HEK293 (cell line): ENCODE measurements around the gene SLC25A42.

Experiments used
- CTCF ChIA-PET: fragments of 350-600 bp; formaldehyde crosslinking; extraction: SDS; loops from one replicate; lab custom pipeline; 2021; ENCODE audit warnings: antibody characterized with exemption; lab: Yijun Ruan, JAX
- POLR2A ChIA-PET: fragments of 300-600 bp; formaldehyde crosslinking; extraction: SDS; loops from one replicate; lab custom pipeline; 2020; ENCODE audit warnings: antibody characterized with exemption, inconsistent platforms; lab: Yijun Ruan, JAX
- H3K27ac ChIP-seq: fragments of 200-500 bp; sonication (Bioruptor generic); 2 replicates; pipeline ENCODE4 v1.5.1; 2014; ENCODE audit warnings: low read depth, low read length, control low read depth, inconsistent platforms; ENCODE audit errors: extremely low read depth
- H3K36me3 ChIP-seq, 2 experiments: fragments of 200-500 bp in 1 of 2; sonication (Bioruptor generic) in 1 of 2; 1 replicate in 1 of 2; 2 replicates in 1 of 2; pipeline ENCODE4 v1.5.1; 2014 to 2017; ENCODE audit warnings: inconsistent platforms in 2 of 2, low read length in 2 of 2; ENCODE audit not compliant: control insufficient read depth in 2 of 2, insufficient read depth in 1 of 2
- H3K4me1 ChIP-seq: fragments of 200-500 bp; sonication (Bioruptor generic); 2 replicates; pipeline ENCODE4 v1.5.1; 2014; ENCODE audit warnings: mild to moderate bottlenecking, low read length, inconsistent platforms; ENCODE audit not compliant: control insufficient read depth, insufficient read depth
- H3K4me3 ChIP-seq: 2 replicates; pipeline ENCODE4 v1.5.1; 2011; ENCODE audit warnings: low read depth, mild to moderate bottlenecking, control low read depth, low read length, moderate library complexity
- H3K9me3 ChIP-seq: fragments of 200-500 bp; sonication (Bioruptor generic); 2 replicates; pipeline ENCODE4 v1.5.1; 2014; ENCODE audit warnings: low read depth, low read length, inconsistent platforms; ENCODE audit not compliant: control insufficient read depth, insufficient read depth
- GFI1B ChIP-seq: fragments of 450-650 bp; formaldehyde crosslinking; IDR thresholded peaks from 2 replicates; pipeline ENCODE4 v1.5.1; 2016; ENCODE audit warnings: missing biosample characterization, missing genetic modification characterization
- GLIS2 ChIP-seq: fragments of 450-650 bp; formaldehyde crosslinking; IDR thresholded peaks from 2 replicates; pipeline ENCODE4 v1.5.1; 2016; ENCODE audit warnings: missing biosample characterization, missing genetic modification characterization
- HOXA7 ChIP-seq: sonication (generic); formaldehyde crosslinking; IDR thresholded peaks from 2 replicates; pipeline ENCODE4 v1.8.1; 2022; ENCODE audit warnings: missing genetic modification reagents, borderline replicate concordance
- REPIN1 ChIP-seq: fragments of 450-650 bp; formaldehyde crosslinking; IDR thresholded peaks from 2 replicates; pipeline ENCODE4 v1.5.1; 2017; ENCODE audit warnings: missing biosample characterization, missing genetic modification characterization, low read depth
- SCRT1 ChIP-seq: fragments of 450-650 bp; formaldehyde crosslinking; IDR thresholded peaks from 2 replicates; pipeline ENCODE4 v1.5.1; 2016; ENCODE audit warnings: missing biosample characterization, missing genetic modification characterization, borderline replicate concordance
- ZBTB48 ChIP-seq: fragments of 450-650 bp; formaldehyde crosslinking; IDR thresholded peaks from 2 replicates; pipeline ENCODE4 v1.5.1; 2016; ENCODE audit warnings: missing biosample characterization, missing genetic modification characterization
- ZNF10 ChIP-seq: fragments of 450-650 bp; formaldehyde crosslinking; IDR thresholded peaks from 2 replicates; pipeline ENCODE4 v1.5.1; 2017; ENCODE audit warnings: missing biosample characterization, missing genetic modification characterization
- ZNF114 ChIP-seq: fragments of 450-650 bp; formaldehyde crosslinking; IDR thresholded peaks from 2 replicates; pipeline ENCODE4 v1.5.0; 2017; ENCODE audit warnings: missing biosample characterization, missing genetic modification characterization
- ZNF121 ChIP-seq: fragments of 450-650 bp; formaldehyde crosslinking; IDR thresholded peaks from 2 replicates; pipeline ENCODE4 v1.5.1; 2016; ENCODE audit warnings: missing biosample characterization, missing genetic modification characterization
- ZNF132 ChIP-seq: fragments of 450-650 bp; formaldehyde crosslinking; IDR thresholded peaks from 2 replicates; pipeline ENCODE4 v1.5.1; 2017; ENCODE audit warnings: missing biosample characterization, missing genetic modification characterization, borderline replicate concordance
- ZNF138 ChIP-seq: fragments of 450-650 bp; formaldehyde crosslinking; IDR thresholded peaks from 2 replicates; pipeline ENCODE4 v1.5.1; 2016; ENCODE audit warnings: missing biosample characterization, missing genetic modification characterization, borderline replicate concordance
- ZNF157 ChIP-seq: fragments of 450-650 bp; formaldehyde crosslinking; IDR thresholded peaks from 2 replicates; pipeline ENCODE4 v1.5.1; 2016; ENCODE audit warnings: missing biosample characterization, missing genetic modification characterization
- ZNF175 ChIP-seq: fragments of 450-650 bp; formaldehyde crosslinking; IDR thresholded peaks from 2 replicates; pipeline ENCODE4 v1.5.1; 2016; ENCODE audit warnings: missing biosample characterization, missing genetic modification characterization
- ZNF214 ChIP-seq: fragments of 450-650 bp; formaldehyde crosslinking; IDR thresholded peaks from 2 replicates; pipeline ENCODE4 v1.5.1; 2017; ENCODE audit warnings: missing biosample characterization, mild to moderate bottlenecking, missing genetic modification characterization, borderline replicate concordance
- ZNF24 ChIP-seq: fragments of 450-650 bp; formaldehyde crosslinking; IDR thresholded peaks from 2 replicates; pipeline ENCODE4 v1.5.1; 2016; ENCODE audit warnings: missing biosample characterization, missing genetic modification characterization
- ZNF341 ChIP-seq: fragments of 450-650 bp; formaldehyde crosslinking; IDR thresholded peaks from 2 replicates; pipeline ENCODE4; 2016; ENCODE audit warnings: low read depth, missing biosample characterization, missing genetic modification characterization
- ZNF473 ChIP-seq: fragments of 450-650 bp; formaldehyde crosslinking; IDR thresholded peaks from 2 replicates; pipeline ENCODE4 v1.5.1; 2017; ENCODE audit warnings: missing biosample characterization, missing genetic modification characterization
- ZNF510 ChIP-seq: fragments of 450-650 bp; formaldehyde crosslinking; IDR thresholded peaks from 2 replicates; pipeline ENCODE4 v1.5.1; 2018; ENCODE audit warnings: mild to moderate bottlenecking, missing genetic modification characterization, missing biosample characterization; ENCODE audit not compliant: insufficient replicate concordance
- ZNF558 ChIP-seq: fragments of 450-650 bp; formaldehyde crosslinking; IDR thresholded peaks from 2 replicates; pipeline ENCODE4 v1.5.1; 2016; ENCODE audit warnings: missing biosample characterization, missing genetic modification characterization
- ZNF658 ChIP-seq: fragments of 450-650 bp; formaldehyde crosslinking; IDR thresholded peaks from 2 replicates; pipeline ENCODE4; 2016; ENCODE audit warnings: missing biosample characterization, missing genetic modification characterization
- ZNF670 ChIP-seq: fragments of 450-650 bp; formaldehyde crosslinking; IDR thresholded peaks from 2 replicates; pipeline ENCODE4 v1.5.1; 2016; ENCODE audit warnings: missing biosample characterization, missing genetic modification characterization, low read depth
- ZNF776 ChIP-seq: fragments of 450-650 bp; formaldehyde crosslinking; IDR thresholded peaks from 2 replicates; pipeline ENCODE4 v1.5.0; 2017; ENCODE audit warnings: missing biosample characterization, missing genetic modification characterization, borderline replicate concordance
- ZNF791 ChIP-seq: fragments of 450-650 bp; formaldehyde crosslinking; IDR thresholded peaks from 2 replicates; pipeline ENCODE4 v1.5.1; 2016; ENCODE audit warnings: missing biosample characterization, missing genetic modification characterization
- ZSCAN16 ChIP-seq: fragments of 450-650 bp; formaldehyde crosslinking; IDR thresholded peaks from 2 replicates; pipeline ENCODE4 v1.5.1; 2016; ENCODE audit warnings: missing biosample characterization, missing genetic modification characterization
- ZXDB ChIP-seq: fragments of 450-650 bp; formaldehyde crosslinking; IDR thresholded peaks from 2 replicates; pipeline ENCODE4 v1.5.1; 2016; ENCODE audit warnings: missing biosample characterization, missing genetic modification characterization
- TF ChIP-seq, protein P1 (sequence below): fragments of 450-650 bp; formaldehyde crosslinking; IDR thresholded peaks from 2 replicates; pipeline ENCODE4 v1.5.1; 2016; ENCODE audit warnings: missing biosample characterization, missing genetic modification characterization
- TF ChIP-seq, protein P2 (sequence below): fragments of 450-650 bp; formaldehyde crosslinking; IDR thresholded peaks from 2 replicates; pipeline ENCODE4 v1.5.1; 2017; ENCODE audit warnings: missing biosample characterization, missing genetic modification characterization
- TF ChIP-seq, protein P3 (sequence below): fragments of 450-650 bp; formaldehyde crosslinking; IDR thresholded peaks from 2 replicates; pipeline ENCODE4 v1.5.1; 2016; ENCODE audit warnings: missing biosample characterization, missing genetic modification characterization
- TF ChIP-seq, protein P4 (sequence below): fragments of 450-650 bp; formaldehyde crosslinking; IDR thresholded peaks from 2 replicates; pipeline ENCODE4 v1.5.1; 2016; ENCODE audit warnings: missing biosample characterization, missing genetic modification characterization
- TF ChIP-seq, protein P5 (sequence below): fragments of 450-650 bp; formaldehyde crosslinking; IDR thresholded peaks from 2 replicates; pipeline ENCODE4 v1.5.1; 2017; ENCODE audit warnings: missing biosample characterization, missing genetic modification characterization

Gene SLC25A42

DNA sequence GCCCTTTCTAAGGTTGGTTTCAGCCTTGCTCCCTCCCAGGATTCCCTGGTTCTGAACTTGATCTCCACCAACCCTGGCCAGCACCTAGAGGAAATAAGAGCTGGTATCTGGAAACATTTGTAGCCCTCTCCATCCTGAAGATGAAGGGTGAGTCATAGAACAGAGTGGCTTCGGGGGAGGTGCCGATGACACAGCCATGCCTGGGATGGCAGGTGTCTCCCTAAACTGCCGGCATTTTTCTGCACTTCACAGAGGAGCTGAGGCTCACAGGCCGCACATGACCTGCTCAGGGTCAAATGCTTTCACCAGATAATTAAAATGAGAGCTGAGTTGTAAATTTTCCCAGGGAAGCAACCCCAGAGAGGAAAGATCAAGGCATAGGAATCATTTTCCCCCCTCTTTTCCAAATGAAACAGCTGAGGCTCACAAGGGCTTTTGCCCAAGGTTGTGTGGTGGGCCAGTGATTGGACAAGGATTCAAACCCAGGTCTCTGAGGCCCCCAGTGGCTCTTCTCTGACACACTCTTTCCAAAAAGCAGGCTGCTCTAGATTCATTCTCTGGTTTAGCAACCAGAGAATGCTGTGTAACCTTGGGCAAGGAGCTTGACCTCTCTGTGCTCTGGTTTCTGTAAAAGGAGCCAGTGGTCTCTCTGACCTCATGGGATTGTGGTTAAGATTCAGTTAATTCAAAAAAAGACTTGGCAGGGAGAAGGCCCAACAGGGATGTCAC lies 1.2 kb upstream of the SLC25A42 start (continued):
- TF ChIP-seq, protein P1, sequence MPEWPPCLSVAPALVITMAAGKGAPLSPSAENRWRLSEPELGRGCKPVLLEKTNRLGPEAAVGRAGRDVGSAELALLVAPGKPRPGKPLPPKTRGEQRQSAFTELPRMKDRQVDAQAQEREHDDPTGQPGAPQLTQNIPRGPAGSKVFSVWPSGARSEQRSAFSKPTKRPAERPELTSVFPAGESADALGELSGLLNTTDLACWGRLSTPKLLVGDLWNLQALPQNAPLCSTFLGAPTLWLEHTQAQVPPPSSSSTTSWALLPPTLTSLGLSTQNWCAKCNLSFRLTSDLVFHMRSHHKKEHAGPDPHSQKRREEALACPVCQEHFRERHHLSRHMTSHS (tag by site-specific recombination) = no peak
- TF ChIP-seq ZNF791 (tag by site-specific recombination) = no peak
- TF ChIP-seq ZNF114 = no peak
- TF ChIP-seq ZNF138 = no peak
- TF ChIP-seq, protein P2, sequence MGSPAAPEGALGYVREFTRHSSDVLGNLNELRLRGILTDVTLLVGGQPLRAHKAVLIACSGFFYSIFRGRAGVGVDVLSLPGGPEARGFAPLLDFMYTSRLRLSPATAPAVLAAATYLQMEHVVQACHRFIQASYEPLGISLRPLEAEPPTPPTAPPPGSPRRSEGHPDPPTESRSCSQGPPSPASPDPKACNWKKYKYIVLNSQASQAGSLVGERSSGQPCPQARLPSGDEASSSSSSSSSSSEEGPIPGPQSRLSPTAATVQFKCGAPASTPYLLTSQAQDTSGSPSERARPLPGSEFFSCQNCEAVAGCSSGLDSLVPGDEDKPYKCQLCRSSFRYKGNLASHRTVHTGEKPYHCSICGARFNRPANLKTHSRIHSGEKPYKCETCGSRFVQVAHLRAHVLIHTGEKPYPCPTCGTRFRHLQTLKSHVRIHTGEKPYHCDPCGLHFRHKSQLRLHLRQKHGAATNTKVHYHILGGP (tag by site-specific recombination) = no peak

DNA sequence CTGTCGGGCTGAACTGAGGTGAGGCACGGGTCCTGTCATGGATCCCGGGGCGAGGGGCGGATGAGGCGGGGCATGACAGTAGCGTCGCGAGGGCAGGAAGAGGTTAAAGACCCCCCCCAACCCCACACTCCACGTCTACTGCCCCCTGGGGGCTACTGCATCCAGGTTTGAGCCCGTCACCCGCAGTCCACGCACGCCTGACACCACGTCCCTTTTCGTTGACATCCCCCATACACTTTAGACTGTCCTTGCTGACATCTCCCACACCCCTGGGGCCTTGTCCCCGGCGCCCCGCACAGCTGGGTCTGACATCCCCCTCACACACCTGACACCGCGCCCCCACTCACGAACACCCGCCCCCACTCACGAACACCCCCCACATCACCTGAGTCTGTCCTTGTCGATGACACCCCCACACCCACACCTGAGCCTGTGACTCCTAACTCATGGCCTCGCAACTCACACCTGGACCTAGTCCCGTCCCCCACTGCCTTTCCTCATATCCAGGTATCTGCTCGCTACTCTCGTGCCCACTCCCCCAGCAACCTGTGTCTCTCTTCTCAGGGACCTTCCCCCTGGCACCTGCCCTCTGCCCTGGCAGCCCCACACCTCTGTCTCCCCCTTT lies 416 bp downstream of the SLC25A42 start:
- ChIA-PET CTCF (interaction anchor here (0.6 to 2.5 kb wide), 5 partner anchors 11 to 120 kb away, joined by 3 to 10 read pairs (median 4); no protein-coding TSS in a partner anchor), POLR2A (interaction anchor here (1.0 to 1.6 kb wide), 2 partner anchors 26 to 72 kb away, joined by 3 read pairs; no protein-coding TSS in a partner anchor)
- Histone ChIP-seq H3K27ac (peak overlapping the region; percentile 6; the same call in 1 of the 2 replicates), H3K36me3 (peaks cover 0 to 6% of the 10 kb centered on the region in 2 experiments; a peak in 1 of 3 replicates), H3K4me1 (peaks cover 11% of the 10 kb centered on the region), H3K9me3 (no peaks in the 10 kb centered on the region), H3K4me3 (peak overlapping the region; percentile 67)
- TF ChIP-seq GLIS2 (tag by site-specific recombination) (no peak), SCRT1 (tag by site-specific recombination) (no peak), HOXA7 (CRISPR knock-in tag) (no peak), ZNF214 (tag by site-specific recombination) (no peak), ZBTB48 (no peak), ZNF658 (tag by site-specific recombination) (no peak), ZNF175 (tag by site-specific recombination) (no peak), ZNF473 (tag by site-specific recombination) (no peak), ZNF132 (tag by site-specific recombination) (no peak), ZNF791 (tag by site-specific recombination) (no peak), ZNF121 (tag by site-specific recombination) (no peak), ZSCAN16 (tag by site-specific recombination) (no peak), ZNF10 (no peak), GFI1B (tag by site-specific recombination) (no peak), ZXDB (tag by site-specific recombination) (no peak), ZNF24 (tag by site-specific recombination) (no peak), ZNF510 (no peak), ZNF776 (tag by site-specific recombination) (no peak), ZNF157 (no peak), ZNF670 (tag by site-specific recombination) (no peak), ZNF341 (tag by site-specific recombination) (no peak), ZNF558 (tag by site-specific recombination) (no peak), REPIN1 (tag by site-specific recombination) (no peak)
- TF ChIP-seq, protein P3, sequence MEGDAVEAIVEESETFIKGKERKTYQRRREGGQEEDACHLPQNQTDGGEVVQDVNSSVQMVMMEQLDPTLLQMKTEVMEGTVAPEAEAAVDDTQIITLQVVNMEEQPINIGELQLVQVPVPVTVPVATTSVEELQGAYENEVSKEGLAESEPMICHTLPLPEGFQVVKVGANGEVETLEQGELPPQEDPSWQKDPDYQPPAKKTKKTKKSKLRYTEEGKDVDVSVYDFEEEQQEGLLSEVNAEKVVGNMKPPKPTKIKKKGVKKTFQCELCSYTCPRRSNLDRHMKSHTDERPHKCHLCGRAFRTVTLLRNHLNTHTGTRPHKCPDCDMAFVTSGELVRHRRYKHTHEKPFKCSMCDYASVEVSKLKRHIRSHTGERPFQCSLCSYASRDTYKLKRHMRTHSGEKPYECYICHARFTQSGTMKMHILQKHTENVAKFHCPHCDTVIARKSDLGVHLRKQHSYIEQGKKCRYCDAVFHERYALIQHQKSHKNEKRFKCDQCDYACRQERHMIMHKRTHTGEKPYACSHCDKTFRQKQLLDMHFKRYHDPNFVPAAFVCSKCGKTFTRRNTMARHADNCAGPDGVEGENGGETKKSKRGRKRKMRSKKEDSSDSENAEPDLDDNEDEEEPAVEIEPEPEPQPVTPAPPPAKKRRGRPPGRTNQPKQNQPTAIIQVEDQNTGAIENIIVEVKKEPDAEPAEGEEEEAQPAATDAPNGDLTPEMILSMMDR (tag by site-specific recombination) = peak; percentile 56
- TF ChIP-seq, protein P4, sequence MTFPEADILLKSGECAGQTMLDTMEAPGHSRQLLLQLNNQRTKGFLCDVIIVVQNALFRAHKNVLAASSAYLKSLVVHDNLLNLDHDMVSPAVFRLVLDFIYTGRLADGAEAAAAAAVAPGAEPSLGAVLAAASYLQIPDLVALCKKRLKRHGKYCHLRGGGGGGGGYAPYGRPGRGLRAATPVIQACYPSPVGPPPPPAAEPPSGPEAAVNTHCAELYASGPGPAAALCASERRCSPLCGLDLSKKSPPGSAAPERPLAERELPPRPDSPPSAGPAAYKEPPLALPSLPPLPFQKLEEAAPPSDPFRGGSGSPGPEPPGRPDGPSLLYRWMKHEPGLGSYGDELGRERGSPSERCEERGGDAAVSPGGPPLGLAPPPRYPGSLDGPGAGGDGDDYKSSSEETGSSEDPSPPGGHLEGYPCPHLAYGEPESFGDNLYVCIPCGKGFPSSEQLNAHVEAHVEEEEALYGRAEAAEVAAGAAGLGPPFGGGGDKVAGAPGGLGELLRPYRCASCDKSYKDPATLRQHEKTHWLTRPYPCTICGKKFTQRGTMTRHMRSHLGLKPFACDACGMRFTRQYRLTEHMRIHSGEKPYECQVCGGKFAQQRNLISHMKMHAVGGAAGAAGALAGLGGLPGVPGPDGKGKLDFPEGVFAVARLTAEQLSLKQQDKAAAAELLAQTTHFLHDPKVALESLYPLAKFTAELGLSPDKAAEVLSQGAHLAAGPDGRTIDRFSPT (tag by site-specific recombination) = peak; percentile 35; the same call in 1 of the 2 replicates
- TF ChIP-seq, protein P5, sequence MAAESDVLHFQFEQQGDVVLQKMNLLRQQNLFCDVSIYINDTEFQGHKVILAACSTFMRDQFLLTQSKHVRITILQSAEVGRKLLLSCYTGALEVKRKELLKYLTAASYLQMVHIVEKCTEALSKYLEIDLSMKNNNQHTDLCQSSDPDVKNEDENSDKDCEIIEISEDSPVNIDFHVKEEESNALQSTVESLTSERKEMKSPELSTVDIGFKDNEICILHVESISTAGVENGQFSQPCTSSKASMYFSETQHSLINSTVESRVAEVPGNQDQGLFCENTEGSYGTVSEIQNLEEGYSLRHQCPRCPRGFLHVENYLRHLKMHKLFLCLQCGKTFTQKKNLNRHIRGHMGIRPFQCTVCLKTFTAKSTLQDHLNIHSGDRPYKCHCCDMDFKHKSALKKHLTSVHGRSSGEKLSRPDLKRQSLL (tag by site-specific recombination) = no peak
